NCI-H2029 treated with DMSO at 0.1 percent for 48 hours (cell line): ENCODE data around the gene ARHGAP24.
"Not testable (repeated sequence)": the region's sequence is repeated elsewhere in the genome, so short reads cannot be mapped to it uniquely, and the experiment has no call there.

Experiments used
- DNase-seq: peaks from one replicate; lab custom pipeline; 2025; lab: John Stamatoyannopoulos, UW

The ARHGAP24 gene

GRCh38 chr4:85482010-85482738 lies 7.2 kb downstream of the ARHGAP24 start:
- no peak for DNase-seq

GRCh38 chr4:85486425-85487086 lies 11.6 kb downstream of the ARHGAP24 start:
- no peak for DNase-seq

GRCh38 chr4:85488416-85488815 lies 13.5 kb downstream of the ARHGAP24 start:
- DNase-seq = peak; percentile 48

GRCh38 chr4:85489273-85489981 lies 14.5 kb downstream of the ARHGAP24 start:
- no peak for DNase-seq

- DNase-seq = no peak
These were observed 16.6 kb downstream of the ARHGAP24 start for GRCh38 chr4:85491527-85491926.

GRCh38 chr4:85492336-85492735 lies 17.4 kb downstream of the ARHGAP24 start:
- no peak for DNase-seq

GRCh38 chr4:85495621-85496020 lies 20.7 kb downstream of the ARHGAP24 start:
- DNase-seq = no peak

GRCh38 chr4:85496126-85496849 lies 21.3 kb downstream of the ARHGAP24 start:
- no peak for DNase-seq

GRCh38 chr4:85496933-85497332 lies 22.0 kb downstream of the ARHGAP24 start:
- DNase-seq = no peak

- no peak for DNase-seq
These were observed 23.3 kb downstream of the ARHGAP24 start for GRCh38 chr4:85498068-85498733.

- DNase-seq = no peak
These were observed 24.6 kb downstream of the ARHGAP24 start for GRCh38 chr4:85499573-85499972.

- DNase-seq = no peak
These were observed 25.3 kb downstream of the ARHGAP24 start for GRCh38 chr4:85500110-85500867.

GRCh38 chr4:85501145-85501544 lies 26.2 kb downstream of the ARHGAP24 start:
- DNase-seq = not testable (repeated sequence)

GRCh38 chr4:85508654-85509053 lies 33.7 kb downstream of the ARHGAP24 start:
- no peak for DNase-seq

- DNase-seq = no peak
These were observed 35.1 kb downstream of the ARHGAP24 start for GRCh38 chr4:85509882-85510631.

GRCh38 chr4:85510632-85510984 lies 35.7 kb downstream of the ARHGAP24 start:
- DNase-seq = no peak

GRCh38 chr4:85512446-85513205 lies 37.7 kb downstream of the ARHGAP24 start:
- DNase-seq = no peak

GRCh38 chr4:85514117-85514516 lies 39.2 kb downstream of the ARHGAP24 start:
- peak; percentile 30 for DNase-seq

GRCh38 chr4:85514783-85515182 lies 39.8 kb downstream of the ARHGAP24 start:
- DNase-seq = peak; percentile 33

- no peak for DNase-seq
These were observed 40.8 kb downstream of the ARHGAP24 start for GRCh38 chr4:85515701-85516100.
